NCI-H1092 treated with DMSO at 0.1 percent for 48 hours (cell line): ENCODE measurements around the gene HK3.
"Not testable (repeated sequence)": the region's sequence is repeated elsewhere in the genome, so short reads cannot be mapped to it uniquely, and the experiment has no call there.

Experiments used
- DNase-seq: peaks from one replicate; lab custom pipeline; 2025; lab: John Stamatoyannopoulos, UW

The HK3 gene

DNA sequence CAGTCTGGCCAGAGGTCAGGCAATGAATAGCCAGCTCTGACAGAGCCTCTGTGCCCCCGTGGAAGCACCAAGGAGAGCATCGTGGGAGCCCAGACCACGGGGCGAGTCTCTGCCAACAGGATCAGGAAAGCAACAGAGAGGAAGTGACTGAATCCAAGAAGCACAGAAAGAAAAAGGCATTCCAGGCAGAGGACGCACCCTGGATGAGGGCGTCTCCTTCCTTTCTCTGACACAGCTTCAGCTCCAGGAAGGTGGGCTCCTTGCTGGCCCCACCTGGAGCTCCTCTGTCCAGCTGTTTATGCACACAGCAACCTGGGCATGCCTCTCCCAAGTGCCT is 16.6 kb downstream of the HK3 start:
- no peak for DNase-seq

DNA sequence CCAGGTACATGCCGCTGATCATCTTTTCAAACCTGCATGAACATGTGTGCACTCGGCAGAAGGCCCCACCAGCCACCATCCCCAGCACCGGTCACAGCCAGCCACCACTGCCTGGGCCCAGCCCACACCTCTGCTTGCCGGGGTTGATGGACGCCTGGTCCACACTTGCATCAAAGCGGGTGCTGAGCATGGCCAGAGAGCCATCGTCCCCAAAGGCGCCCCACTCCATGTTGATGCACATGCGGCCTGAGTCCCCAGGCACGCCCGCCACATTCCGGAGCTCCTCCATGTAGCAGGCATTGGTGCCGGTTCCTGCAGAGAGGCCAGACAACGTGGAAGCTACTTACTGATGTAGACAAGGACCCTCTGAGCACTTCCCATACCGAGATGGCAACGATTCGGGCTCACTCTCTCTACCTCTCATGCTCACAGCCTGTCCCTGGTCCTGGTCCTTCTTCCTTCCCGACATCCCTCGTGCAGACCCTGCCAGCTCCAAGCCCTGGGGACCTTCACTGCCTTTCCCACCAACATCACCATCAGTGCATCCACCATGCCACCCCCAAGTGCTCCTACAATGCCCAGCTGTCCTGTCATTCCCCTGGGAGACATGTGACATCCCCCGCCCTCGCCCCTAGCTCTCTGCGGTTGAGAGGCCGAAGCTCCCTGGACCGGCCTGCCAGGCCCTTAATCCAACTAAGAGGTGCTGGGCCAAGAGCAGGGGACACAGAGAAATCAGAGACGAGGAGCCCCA is 17.2 kb downstream of the HK3 start:
- no peak for DNase-seq

DNA sequence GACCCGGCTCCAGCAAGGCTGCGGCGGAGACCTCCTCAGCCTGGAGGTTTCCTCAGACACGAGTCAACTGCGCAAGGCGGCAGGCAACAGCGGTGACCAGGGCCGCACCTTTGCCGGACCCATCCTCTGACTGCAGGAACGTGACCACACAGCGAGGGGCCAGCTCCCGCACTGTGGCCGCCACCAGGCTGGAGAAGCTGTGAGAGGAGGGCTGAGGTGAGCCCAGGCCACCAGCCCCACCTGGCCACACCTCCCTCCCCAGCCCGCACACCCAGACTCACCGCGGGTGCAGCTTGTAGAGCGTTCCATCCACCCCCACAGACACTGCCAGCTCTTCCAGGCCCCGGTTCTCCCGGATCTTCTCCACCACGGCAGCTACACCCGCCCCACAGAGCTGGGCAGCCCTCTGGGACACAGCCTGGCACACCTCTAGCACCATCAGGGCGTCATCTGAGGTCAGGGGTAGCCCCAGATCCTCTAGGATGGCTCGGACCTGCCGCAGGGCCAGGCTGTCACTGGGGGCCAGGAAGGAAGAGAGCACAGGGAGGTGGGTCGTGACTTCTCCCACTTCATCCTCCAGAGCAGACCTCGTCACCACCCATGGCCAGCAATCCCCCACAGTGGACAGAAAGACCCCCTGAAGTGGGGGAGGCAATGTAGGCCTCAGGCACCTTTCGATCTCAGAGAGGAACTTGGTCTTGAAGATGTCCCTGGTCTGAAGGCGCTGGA is 18.0 kb downstream of the HK3 start:
- DNase-seq = no peak

DNA sequence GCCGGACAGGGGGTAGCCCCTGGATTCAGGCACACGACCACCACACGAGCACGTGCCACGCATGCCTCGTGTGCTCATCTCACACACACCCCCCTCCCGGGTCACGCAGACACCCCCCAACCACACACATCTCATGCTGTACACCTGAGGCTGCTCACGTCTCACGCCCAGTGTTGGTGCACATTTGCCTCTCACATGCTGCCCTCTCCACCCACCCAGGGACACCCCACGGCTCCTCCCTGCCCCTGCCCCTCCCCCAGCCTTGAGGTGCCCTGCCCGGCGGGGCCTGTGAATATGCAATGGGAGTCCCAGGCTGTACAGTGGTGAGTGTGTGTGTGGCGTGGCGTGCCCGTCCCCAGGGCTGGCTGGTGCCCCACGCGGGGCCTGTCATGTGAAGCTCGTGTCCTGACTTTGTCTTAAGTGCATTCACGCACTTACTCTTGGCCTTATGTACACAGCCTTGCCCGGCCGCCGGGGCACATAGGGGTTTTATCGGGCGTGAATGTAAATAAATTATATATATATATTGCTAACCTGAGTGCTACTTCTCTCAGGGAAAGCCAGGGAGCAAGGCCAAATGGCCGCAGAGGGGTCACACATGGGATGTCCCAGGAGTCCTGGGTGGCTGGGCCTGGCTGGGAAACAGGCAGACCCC is 18.7 kb downstream of the HK3 start:
- DNase-seq = no peak

DNA sequence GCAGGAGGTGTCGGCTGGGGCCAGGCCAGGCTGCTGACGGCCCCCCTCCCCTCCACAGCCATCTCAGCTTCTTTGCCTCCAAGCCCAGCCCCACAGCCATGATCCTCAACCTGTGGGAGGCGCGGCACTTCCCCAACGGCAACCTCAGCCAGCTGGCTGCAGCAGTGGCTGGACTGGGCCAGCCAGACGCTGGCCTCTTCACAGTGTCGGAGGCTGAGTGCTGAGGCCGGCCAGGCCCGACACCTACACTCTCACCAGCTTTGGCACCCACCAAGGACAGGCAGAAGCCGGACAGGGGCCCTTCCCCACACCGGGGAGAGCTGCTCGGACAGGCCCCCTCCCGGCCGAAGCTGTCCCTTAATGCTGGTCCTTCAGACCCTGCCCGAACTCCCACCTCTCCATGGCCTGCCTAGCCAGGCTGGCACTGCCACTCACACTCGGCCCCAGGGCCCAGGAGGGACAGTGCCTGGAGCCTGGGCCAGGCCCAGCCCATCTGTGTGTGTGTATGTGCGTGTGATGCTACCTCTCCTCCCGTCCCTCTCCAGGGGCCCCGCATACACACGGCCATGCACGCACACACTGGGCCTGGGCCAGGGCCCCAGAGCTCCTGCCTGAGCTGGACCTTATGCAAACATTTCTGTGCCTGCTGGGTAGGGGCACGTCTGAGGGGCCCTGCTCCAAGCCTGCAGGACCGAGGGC is 19.3 kb downstream of the HK3 start:
- DNase-seq = no peak

DNA sequence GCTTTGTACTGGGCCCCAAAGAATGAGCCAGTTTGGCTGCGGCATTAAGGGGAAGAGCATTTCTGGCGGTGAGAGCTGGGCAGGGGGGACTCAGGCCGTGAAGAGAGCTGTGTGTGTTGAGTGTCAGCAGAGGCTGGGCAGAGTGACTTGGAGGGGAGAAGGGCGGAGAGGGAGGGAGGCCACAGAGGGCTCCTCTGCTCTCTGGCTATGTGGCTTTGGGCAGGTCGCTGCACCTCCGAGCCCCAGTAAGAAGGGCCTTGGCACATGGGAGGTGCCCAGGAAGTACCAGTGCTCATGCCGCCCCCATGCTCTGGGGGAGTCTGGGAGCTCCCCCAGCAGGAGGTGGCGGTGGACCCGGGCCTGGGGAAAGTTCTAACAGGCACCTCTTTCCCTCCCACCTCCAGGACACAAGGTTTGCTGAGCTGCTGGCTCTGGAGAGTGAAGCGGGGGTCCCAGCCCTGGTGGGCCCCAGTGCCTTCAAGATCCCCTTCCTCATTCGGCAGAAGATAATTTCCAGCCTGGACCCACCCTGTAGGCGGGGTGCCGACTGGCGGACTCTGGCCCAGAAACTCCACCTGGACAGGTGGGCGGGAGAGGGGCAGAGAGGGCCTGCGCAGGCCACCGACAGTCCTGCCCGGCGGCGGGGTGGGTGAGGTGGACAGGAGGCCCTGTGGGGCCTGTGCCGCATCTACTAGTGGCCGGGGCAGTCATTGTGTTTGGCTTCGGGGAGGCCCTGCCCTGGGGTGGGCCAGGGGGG is 20.1 kb downstream of the HK3 start:
- no peak for DNase-seq

DNA sequence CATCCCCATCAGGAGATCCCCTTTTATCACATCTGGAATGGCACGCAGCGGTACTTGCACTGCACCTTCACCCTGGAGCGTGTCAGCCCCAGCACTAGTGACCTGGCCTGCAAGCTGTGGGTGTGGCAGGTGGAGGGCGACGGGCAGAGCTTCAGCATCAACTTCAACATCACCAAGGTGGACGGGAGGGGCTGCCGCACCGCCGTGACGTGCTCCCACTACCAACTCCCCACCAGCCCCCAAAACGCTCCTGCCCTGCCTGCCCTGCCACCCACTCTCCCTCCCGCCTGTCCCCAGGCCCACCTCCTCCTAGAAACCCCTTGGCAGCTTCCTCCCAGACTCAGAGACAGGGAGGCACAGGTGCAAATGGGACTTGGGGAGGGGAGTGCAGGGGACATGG is 20.7 kb downstream of the HK3 start:
- DNase-seq = no peak

DNA sequence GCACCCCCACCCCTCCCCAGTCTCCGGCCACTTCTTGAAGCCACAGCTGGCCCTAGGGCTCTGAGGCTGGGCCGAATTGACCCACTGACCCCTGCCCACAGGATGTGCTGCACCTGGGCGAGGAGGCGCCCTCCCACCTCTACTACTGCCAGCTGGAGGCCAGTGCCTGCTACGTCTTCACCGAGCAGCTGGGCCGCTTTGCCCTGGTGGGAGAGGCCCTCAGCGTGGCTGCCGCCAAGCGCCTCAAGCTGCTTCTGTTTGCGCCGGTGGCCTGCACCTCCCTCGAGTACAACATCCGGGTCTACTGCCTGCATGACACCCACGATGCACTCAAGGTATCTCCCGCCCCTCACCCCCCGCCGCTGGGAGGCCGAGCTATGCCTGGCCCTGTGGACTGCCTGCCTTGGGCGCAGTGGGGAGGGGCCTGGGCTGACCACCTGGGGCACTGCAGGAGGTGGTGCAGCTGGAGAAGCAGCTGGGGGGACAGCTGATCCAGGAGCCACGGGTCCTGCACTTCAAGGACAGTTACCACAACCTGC is 21.3 kb downstream of the HK3 start:
- no peak for DNase-seq

DNA sequence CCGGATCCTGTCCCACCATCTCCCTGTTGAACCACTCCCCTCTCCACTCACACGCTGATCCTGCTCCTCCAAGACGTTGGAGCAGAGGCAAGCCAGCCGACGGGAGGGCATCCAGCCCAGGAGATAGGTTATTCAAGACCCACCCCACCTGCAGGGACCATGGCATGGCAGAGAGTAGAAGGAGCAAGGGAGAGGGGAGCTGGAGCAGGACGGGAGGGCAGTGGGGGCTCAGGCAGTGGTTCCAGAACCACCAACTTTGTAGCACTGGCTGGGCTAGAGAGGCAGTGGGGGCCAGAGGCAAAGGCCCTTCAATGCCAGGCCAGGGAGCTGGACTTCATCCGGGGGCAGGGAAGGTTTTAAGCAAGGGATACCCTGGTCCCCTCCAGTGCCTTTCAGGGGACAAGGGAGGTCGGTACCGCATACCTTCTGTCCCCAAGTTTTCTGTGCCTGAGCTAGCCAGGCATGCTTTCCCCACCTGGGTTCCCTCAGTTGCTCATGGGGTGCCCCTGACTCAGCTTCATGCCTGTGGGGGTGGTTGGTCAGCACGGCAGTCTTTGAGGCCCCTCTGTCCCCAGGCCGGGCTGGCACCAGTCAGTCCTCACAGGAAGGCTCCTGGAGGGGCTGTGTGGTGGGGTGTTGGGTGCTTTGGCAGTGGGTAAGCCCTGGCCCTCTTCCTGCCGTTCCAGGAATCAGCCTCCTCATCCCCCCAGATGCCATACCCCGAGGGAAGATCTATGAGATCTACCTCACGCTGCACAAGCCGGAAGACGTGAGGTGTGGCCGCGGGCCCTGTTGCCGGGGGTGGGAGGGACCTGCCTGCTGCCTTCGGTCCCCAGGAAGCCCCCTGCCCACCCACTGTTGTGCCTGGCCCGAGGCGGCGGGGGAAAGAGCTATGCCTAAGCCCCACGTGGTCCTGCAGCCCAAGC is 22.4 kb downstream of the HK3 start:
- DNase-seq = no peak

DNA sequence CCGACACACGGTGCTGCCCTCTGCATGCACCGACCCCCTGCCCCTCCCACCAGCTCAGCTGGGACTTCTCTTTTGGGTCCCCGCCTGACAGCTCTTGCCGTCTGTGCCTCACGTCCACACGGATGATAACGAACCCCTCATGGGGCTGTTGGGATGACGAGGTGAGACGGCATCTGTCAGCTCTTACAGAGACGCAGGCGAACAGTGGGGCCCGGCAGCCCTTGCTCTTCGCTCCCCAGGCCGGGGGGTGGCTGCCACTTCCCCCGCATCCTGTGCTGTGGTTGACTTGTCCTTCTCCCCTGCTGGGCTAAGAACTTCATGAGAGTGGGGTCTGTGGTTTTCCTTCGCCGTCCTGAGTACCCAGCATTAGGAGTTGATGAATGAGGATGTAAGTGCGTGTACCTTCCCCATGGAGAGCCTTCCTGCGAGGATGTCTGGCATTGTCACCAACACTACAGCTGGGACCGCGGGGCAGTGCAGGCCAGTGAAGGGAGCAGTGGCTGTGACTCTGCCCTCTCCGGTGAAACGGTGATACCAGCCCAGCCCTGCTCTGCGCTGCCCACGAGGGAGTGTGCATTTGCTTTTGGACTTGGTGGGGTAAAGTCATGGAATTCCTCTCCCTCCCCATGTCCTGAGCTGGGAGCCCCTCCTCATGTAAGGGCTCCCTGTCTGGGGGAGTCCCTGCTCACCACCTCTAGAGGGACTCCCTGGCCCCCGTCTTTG is 23.2 kb downstream of the HK3 start:
- no peak for DNase-seq

DNA sequence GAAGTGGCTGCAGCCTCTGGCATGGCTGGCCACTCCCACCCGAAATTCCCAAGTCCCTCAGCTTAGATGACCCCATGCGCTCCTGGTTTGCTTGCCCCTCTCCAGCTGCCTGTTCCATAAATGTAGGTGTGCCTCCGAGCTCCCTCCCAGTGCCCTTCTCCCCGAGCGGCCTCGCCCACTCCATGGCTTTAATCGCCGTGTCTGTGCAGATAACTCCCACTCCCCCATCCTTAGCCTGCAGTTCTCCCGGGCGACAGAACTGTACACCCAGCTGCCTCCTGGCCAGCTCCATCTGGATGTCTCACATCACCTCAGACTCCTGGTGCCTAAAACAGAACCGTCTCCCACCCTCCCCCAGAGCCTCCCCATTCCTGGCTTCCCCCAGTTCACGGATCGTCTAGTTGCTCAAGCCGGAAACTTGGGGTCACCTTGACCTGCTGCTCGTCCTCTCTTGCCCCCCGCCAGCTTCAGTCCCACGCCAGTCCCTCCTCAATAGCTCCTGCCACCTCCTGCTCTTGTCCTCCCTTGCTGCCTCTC is 24.1 kb downstream of the HK3 start:
- DNase-seq = no peak

DNA sequence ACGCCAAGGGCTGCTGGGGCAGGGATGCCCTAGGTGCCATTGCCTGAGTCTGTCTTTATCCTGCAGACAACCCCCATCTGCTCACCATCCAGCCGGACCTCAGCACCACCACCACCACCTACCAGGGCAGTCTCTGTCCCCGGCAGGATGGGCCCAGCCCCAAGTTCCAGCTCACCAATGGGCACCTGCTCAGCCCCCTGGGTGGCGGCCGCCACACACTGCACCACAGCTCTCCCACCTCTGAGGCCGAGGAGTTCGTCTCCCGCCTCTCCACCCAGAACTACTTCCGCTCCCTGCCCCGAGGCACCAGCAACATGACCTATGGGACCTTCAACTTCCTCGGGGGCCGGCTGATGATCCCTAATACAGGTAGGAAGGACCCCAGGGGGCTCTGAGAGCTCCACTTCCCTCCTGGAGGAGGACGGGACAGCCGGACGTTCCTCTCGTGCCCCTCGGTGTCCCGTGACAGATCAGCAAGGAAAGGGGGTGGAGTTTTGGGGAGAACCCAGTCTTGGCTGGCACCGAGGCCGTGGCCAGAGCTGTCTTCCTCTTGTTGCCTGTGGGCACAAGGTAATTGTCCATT is 24.9 kb downstream of the HK3 start:
- no peak for DNase-seq

DNA sequence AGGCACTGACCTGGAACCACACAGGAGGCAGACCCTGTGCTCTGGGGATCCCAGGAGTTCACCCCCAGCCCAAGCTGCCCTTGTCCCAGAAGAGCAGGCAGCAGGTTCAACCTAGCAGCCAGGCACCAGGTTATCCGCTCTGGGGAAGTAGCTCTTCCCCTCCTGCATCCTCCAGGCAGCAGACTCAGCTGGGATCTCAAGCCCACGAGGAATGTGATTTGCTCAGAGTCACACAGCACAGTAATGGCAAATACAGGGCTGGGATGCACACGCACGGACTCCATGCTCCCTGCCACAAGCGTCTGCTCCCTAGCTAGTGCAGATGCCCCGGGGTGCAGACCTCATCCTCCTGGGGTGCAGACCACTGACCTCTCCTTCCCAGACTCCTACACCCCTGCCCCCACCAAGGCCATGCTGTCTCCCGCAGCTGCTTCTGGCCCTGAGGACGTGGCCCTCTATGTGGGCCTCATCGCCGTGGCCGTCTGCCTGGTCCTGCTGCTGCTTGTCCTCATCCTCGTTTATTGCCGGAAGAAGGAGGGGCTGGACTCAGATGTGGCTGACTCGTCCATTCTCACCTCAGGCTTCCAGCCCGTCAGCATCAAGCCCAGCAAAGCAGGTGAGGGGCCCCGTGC is 25.5 kb downstream of the HK3 start:
- no peak for DNase-seq

DNA sequence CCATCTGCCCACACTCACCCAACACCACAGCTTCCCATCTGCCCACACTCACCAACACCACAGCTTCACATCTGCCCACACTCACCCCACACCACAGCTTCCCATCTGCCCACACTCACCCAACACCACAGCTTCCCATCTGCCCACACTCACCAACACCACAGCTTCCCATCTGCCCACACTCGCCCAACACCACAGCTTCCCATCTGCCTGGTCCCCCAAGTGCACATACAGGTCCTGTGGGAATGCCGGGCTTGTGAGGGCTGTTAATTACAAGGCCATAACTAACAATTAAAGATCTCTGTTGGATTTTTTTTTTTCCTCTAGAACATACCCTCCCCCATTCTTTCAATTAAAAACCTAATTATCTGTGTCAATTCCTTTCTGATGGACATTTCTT is 26.1 kb downstream of the HK3 start:
- not testable (repeated sequence) for DNase-seq

DNA sequence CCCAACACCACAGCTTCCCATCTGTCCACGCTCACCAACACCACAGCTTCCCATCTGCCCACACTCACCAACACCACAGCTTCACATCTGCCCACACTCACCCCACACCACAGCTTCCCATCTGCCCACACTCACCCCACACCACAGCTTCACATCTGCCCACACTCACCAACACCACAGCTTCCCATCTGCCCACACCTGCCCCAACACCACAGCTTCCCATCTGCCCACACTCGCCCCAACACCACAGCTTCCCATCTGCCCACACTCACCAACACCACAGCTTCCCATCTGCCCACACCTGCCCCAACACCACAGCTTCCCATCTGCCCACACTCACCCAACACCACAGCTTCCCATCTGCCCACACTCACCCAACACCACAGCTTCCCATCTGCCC is 26.6 kb downstream of the HK3 start:
- DNase-seq = not testable (repeated sequence)

DNA sequence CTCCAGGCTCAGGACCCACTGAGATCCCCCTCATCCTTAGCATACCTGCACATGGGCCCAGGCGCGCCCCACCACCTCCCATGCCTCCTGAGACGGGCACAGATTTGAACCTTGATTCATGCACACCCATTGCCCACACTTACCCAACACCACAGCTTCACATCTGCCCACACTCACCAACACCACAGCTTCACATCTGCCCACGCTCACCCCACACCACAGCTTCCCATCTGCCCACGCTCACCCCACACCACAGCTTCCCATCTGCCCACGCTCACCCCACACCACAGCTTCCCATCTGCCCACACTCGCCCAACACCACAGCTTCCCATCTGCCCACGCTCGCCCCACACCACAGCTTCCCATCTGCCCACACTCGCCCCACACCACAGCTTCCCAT is 28.5 kb downstream of the HK3 start:
- DNase-seq = not testable (repeated sequence)

DNA sequence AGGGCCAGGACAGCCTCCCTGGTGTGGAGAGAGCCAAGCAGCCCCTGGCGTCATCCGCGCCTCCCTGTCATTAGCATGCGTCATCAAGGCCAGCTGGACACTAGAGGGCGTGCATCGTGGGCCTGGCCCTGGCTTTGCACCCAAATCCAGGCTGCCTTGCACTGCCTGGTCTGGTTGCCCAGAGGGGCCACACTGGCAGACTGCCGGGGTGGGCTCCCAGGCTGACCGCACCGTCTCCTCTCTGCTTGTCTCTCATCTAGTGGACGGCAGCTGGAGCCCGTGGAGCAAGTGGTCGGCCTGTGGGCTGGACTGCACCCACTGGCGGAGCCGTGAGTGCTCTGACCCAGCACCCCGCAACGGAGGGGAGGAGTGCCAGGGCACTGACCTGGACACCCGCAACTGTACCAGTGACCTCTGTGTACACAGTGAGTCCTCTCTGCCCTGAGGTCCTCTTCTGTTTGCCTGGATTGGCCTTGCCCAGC is 29.0 kb downstream of the HK3 start:
- DNase-seq = no peak

DNA sequence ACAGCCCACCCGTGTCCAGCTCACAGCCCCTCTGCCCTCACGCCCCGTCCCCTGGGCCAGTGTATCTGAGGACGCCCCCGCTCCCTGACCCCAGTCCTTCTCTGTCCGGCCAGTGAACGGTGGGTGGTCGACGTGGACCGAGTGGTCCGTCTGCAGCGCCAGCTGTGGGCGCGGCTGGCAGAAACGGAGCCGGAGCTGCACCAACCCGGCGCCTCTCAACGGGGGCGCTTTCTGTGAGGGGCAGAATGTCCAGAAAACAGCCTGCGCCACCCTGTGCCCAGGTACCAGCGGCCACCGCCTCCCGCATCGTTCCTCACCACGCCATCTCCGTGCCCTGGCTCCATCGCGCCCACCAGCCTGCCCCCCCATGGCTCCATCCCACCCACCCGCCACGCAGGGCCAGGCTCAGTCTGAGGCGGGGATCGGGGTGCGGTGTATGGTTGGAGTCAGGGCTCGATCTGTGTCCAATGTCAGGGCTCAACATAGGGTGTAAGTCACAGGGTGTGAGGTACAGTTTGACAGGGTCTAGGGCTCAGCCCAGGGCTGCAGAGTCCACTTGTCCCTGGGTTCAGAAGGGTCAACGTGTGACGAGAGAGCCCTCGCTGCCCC is 29.5 kb downstream of the HK3 start:
- DNase-seq = no peak
